ENCODE measurements around the gene KDM1B.

- TF ChIP-seq EZH2 (IDR thresholded peaks at IDR 0.05; ENCODE audit: borderline replicate concordance, low read depth, low read length, poor library complexity, severe bottlenecking), result no peak
- TF ChIP-seq CTCF (conservative IDR thresholded peaks at IDR 0.05; ENCODE audit: low read depth, low read length), result no peak
Observed at GRCh38 chr6:18241208-18242038, 86.2 kb downstream of the KDM1B start.

All from A673 (cell line).